GM19468 (cell line): Measurements from ENCODE around the gene RIIAD1.
"Not testable (repeated sequence)": the region's sequence is repeated elsewhere in the genome, so short reads cannot be mapped to it uniquely, and the experiment has no call there.

Experiments used
- ATAC-seq: cut with Tn5 transposase; IDR thresholded peaks from one replicate; pipeline ENCODE4 v1.9.1; 2021; ENCODE audit warnings: mild to moderate bottlenecking, moderate library complexity, moderate number of reproducible peaks; ENCODE audit not compliant: unreplicated experiment; ENCODE audit errors: extremely low read depth

The RIIAD1 gene

GRCh38 chr1:151720974-151721787 is at the start of gene RIIAD1:
TSS of gene RIIAD1 (plus strand) at chr1:151721522. CDS start at chr1:151721537, 15 bp downstream.
- ATAC-seq = no peak

- ATAC-seq = no peak
Observed at GRCh38 chr1:151673407-151673806, 47.9 kb upstream of the RIIAD1 start.

- ATAC-seq = no peak
Observed at GRCh38 chr1:151680391-151680790, 40.9 kb upstream of the RIIAD1 start.

GRCh38 chr1:151680826-151681225 is 40.5 kb upstream of the RIIAD1 start:
- ATAC-seq = no peak

- ATAC-seq = no peak
Observed at GRCh38 chr1:151681923-151682322, 39.4 kb upstream of the RIIAD1 start.

GRCh38 chr1:151682901-151683300 is 38.4 kb upstream of the RIIAD1 start:
- not testable (repeated sequence) for ATAC-seq

GRCh38 chr1:151684128-151684527 is 37.2 kb upstream of the RIIAD1 start:
- ATAC-seq = no peak

- ATAC-seq = no peak
Observed at GRCh38 chr1:151686561-151686960, 34.8 kb upstream of the RIIAD1 start.

GRCh38 chr1:151689494-151689893 is 31.8 kb upstream of the RIIAD1 start:
- no peak for ATAC-seq

GRCh38 chr1:151692226-151692625 is 29.1 kb upstream of the RIIAD1 start:
- ATAC-seq = no peak

GRCh38 chr1:151693057-151693651 is 28.2 kb upstream of the RIIAD1 start:
- no peak for ATAC-seq

GRCh38 chr1:151701515-151701914 is 19.8 kb upstream of the RIIAD1 start:
- ATAC-seq = no peak

GRCh38 chr1:151702936-151703335 is 18.4 kb upstream of the RIIAD1 start:
- ATAC-seq = no peak

- ATAC-seq = no peak
Observed at GRCh38 chr1:151703813-151704212, 17.5 kb upstream of the RIIAD1 start.

GRCh38 chr1:151704246-151704645 is 17.1 kb upstream of the RIIAD1 start:
- ATAC-seq = no peak

- ATAC-seq = no peak
Observed at GRCh38 chr1:151705146-151705545, 16.2 kb upstream of the RIIAD1 start.

GRCh38 chr1:151705753-151706463 is 15.4 kb upstream of the RIIAD1 start:
- ATAC-seq = no peak

GRCh38 chr1:151706464-151707415 is 14.6 kb upstream of the RIIAD1 start:
- ATAC-seq = no peak

GRCh38 chr1:151707541-151708065 is 13.7 kb upstream of the RIIAD1 start:
- ATAC-seq = no peak

GRCh38 chr1:151708891-151709290 is 12.4 kb upstream of the RIIAD1 start:
- ATAC-seq = no peak
